Colonic mucosa (tissue), 4 donors: ENCODE measurements around the gene XG. TPM values are rescaled to one million over a fixed set of nuclear protein-coding genes. Genes with fewer than 3 reads are reported as not detected.
"Not testable (repeated sequence)": the region's sequence is repeated elsewhere in the genome, so short reads cannot be mapped to it uniquely, and the experiment has no call there.

Experiments
- DNase-seq: peaks from one replicate; pipeline ENCODE4 v3.0.0-alpha.2; 2020
- H3K27ac ChIP-seq: fragments of 200-600 bp; one replicate; pipeline ENCODE4 v1.8.0; 2021
- H3K27me3 ChIP-seq: fragments of 200-600 bp; one replicate; pipeline ENCODE4 v1.8.0; 2021
- H3K36me3 ChIP-seq: fragments of 200-600 bp; one replicate; pipeline ENCODE4 v1.8.0; 2021
- H3K4me1 ChIP-seq: fragments of 200-600 bp; one replicate; pipeline ENCODE4 v1.8.0; 2021; ENCODE audit warnings: mild to moderate bottlenecking
- H3K4me3 ChIP-seq: fragments of 200-600 bp; one replicate; pipeline ENCODE4 v1.8.0; 2021
- H3K9ac ChIP-seq, 2 donors: one replicate each; pipeline ENCODE4 v1.7.0; 2013; ENCODE audit warnings: control low read depth in 2 of 2, low read depth in 2 of 2, low read length in 2 of 2
- H3K9me3 ChIP-seq: fragments of 200-600 bp; one replicate; pipeline ENCODE4 v1.8.0; 2021
- intact Hi-C: fragments of 100-400 bp; cut with DNase I; formaldehyde crosslinking; loops from one replicate; pipeline ENCODE4 v1.14.1; 2022
- total RNA-seq, 2 donors: library from RNA; stranded (reverse); fragmentation: NEBNext Ultra II Directional in 1 of 2; extraction: Animal tissue kit (Norgen Biotek cat#: 25700) in 1 of 2; gene quantifications; one replicate each; pipeline ENCODE4 v1.2.1, GENCODE V29; 2021
- TF ChIP-seq, protein P1 (sequence below): fragments of 200-600 bp; IDR thresholded peaks from one replicate; pipeline ENCODE4 v1.8.0; 2022; ENCODE audit warnings: antibody characterized with exemption, mild to moderate bottlenecking
- donor health status: healthy.
- donor health status: DM: no; HTN: no; CAD: no.
- donor health status: DM: no; HTN: no; CAD: no.

The XG gene
- total RNA-seq, 2 donors from 2014 or later: 0.50 TPM; not detected in 1

DNA sequence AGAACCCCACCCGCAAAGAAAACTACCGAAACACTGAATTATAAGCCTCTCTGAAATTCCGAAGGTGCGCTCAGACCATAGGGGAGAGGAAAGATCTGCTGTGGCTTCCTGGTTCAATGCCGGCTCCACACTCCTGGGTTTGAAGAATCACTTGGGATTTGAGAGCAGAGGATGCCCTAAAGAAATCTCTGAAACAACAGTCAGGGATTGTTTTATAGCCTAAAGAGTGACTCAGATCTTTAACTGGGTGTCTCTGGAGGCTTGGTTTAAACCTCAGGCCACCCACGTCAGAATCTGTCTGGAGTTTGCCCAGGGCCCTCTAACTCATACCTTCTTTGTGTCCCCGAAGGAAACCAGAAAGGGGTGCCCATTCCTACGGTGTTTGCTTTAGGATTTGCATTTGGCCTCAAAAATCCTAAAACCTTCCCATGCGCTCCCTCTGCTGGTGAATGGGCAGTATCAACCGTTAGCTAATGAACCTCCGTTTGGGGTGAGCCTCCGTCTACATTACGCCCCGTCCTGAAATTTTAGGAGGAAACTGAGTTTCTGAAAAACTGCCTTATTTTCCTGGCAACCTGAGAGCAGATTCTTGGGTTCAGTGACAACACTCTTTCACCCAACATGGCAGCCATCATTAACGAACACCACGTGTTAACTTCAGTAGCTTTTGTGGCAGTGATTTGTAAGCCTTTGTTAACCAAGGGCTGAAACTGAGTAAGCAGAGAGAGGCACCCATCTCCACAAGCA lies 60.5 kb downstream of the XG start:
- not testable (repeated sequence) for H3K4me3 ChIP-seq, H3K27ac ChIP-seq, H3K27me3 ChIP-seq, H3K9ac ChIP-seq, H3K9me3 ChIP-seq, H3K4me1 ChIP-seq, H3K36me3 ChIP-seq
- intact Hi-C loops: loop anchor here (2.0 to 5.0 kb wide), 2 partner anchors 110 to 168 kb away; no protein-coding TSS in a partner anchor
- peak; percentile 71 for DNase-seq
- TF ChIP-seq, protein P1, sequence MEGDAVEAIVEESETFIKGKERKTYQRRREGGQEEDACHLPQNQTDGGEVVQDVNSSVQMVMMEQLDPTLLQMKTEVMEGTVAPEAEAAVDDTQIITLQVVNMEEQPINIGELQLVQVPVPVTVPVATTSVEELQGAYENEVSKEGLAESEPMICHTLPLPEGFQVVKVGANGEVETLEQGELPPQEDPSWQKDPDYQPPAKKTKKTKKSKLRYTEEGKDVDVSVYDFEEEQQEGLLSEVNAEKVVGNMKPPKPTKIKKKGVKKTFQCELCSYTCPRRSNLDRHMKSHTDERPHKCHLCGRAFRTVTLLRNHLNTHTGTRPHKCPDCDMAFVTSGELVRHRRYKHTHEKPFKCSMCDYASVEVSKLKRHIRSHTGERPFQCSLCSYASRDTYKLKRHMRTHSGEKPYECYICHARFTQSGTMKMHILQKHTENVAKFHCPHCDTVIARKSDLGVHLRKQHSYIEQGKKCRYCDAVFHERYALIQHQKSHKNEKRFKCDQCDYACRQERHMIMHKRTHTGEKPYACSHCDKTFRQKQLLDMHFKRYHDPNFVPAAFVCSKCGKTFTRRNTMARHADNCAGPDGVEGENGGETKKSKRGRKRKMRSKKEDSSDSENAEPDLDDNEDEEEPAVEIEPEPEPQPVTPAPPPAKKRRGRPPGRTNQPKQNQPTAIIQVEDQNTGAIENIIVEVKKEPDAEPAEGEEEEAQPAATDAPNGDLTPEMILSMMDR: peak; percentile 37

DNA sequence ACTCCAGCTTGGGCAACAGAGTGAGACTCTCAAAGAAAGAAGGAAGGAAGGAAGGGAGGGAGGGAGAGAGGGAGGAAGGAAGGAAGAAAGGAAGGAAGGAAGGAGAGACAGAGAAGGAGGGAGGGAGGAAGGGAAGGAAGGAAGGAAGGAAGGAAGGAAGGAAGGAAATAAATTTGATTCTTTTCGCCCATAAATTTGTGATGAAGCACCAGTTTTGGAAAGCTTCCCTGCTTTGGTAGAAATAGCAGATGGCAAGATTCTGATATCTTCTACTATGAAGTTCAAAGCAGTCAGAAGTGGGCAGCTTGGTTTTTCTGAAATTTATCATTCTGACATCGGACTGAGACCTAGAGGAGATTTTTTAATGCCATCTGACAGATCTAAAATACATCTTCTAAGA lies 65.2 kb downstream of the XG start:
- intact Hi-C loops: no loop called here
- no peak overlapping the region for H3K27ac ChIP-seq

DNA sequence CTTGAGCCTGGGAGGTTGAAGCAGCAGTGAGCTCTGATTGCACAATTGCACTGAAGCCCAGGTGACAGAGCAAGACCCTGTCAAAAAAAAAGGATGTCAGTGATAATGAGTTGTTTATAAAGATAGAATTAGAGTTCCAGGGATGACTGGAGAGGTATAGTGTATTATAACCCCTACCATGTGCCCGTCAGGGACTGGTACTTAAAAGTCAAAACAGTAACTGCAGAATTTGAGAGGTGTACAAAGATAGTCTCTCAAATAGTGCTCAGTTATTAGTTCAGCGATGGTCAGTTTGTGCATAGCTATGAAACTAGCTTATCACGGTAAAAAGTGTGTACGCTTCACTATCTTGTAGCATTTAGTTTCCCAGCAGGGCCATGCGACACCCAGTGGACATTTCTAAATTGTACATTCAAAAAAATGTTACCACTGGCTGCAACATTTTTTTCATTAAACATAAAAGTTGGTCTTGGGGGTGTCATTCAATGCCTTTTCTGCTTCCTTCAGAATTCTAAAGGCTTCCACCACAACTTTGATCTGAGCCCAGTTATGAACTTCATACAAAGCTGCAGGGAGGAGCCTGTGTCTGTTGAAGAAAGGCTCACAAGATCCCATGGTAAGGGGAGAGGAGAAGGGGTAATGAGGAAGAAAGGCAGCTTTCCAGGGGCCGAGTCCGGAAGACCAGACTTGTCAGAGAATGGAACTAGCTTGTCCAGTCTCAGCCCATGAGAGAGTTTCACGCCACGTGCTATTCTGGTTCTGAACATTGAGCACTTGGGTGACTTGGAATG lies 67.7 kb downstream of the XG start:
- H3K9me3 ChIP-seq: no peaks in the 10 kb centered on the region
- H3K36me3 ChIP-seq: no peaks in the 10 kb centered on the region
- H3K4me1 ChIP-seq: no peaks in the 10 kb centered on the region
- no peak overlapping the region for H3K9ac ChIP-seq
- intact Hi-C loops: no loop called here
- no peak overlapping the region for H3K4me3 ChIP-seq
- peak; percentile 40 for DNase-seq
- H3K27ac ChIP-seq: no peak overlapping the region
- TF ChIP-seq, protein P1: peak; percentile 31
- H3K27me3 ChIP-seq: no peaks in the 10 kb centered on the region

More for the DNA sequence above, 65.2 kb downstream of the XG start:
- no peaks in the 10 kb centered on the region for H3K4me1 ChIP-seq
- no peak for DNase-seq
- H3K9ac ChIP-seq: no peak overlapping the region
- no peaks in the 10 kb centered on the region for H3K36me3 ChIP-seq
- H3K4me3 ChIP-seq: no peak overlapping the region
- TF ChIP-seq, protein P1: no peak
- no peaks in the 10 kb centered on the region for H3K27me3 ChIP-seq
- H3K9me3 ChIP-seq: no peaks in the 10 kb centered on the region

DNA sequence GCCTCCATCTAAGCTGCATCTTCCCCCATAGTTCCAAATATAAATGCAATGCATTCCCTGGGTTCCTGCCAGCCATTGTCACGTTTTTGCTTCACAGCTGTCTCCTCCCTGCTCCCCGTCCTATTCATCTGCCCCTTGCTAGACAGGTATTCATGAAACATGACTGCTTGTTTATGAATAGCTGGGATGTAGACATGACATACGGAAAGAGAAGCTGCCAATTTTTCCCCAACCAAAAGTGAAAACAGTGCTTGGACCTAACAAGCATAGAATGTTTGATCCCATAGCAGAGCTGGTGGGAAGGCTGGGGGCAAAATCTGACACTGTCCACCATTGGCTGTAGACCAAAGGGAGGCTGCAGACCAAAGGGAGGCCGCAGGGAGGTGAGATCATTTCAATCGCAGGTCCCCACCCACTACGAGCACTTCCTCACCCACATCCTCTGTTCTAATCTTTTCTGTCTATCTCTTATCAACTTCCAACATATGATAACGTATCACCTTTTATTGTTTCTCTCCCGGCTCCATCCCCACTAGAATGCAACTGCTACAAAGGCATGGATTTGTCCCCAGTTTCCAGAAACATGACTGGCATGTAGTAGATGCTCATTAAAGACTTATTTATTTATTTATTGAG lies 68.4 kb downstream of the XG start:
- H3K4me1 ChIP-seq: no peaks in the 10 kb centered on the region
- H3K4me3 ChIP-seq: no peak overlapping the region
- TF ChIP-seq, protein P1: no peak
- H3K9me3 ChIP-seq: no peaks in the 10 kb centered on the region
- intact Hi-C loops: no loop called here
- no peak overlapping the region for H3K9ac ChIP-seq
- H3K27ac ChIP-seq: no peak overlapping the region
- no peaks in the 10 kb centered on the region for H3K27me3 ChIP-seq
- no peaks in the 10 kb centered on the region for H3K36me3 ChIP-seq
- peak; percentile 35 for DNase-seq

DNA sequence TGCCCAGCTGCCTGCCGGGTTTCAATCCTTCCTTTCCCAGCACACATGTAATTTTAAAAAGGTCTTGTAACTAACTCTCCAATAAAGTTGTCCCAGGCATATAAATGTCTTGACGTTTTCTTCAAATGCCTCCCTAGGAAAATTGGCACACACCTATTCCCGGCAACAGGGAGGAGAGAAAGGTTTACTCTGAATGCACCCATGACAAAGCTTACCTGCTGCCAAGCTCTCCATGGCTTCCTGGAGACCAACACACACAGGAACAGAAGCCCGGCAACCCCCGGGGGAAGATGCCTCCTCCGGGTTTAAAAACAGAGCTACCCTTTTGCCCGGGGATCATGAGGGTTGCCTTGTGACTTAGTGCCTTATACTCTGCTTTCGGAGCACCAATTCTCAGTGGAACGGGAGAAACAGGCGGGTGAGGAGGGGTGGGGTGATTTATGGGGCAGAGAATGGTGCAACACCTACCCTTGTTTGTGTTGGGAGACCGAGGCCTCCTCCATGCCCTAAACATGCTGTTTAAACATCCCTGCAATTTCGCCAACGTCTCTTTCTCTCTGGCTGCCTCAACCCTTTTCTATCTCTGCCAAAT lies 72.1 kb downstream of the XG start:
- intact Hi-C loops: no loop called here
- no peaks in the 10 kb centered on the region for H3K27me3 ChIP-seq
- H3K27ac ChIP-seq: no peak overlapping the region
- TF ChIP-seq, protein P1: no peak
- peak; percentile 70 for DNase-seq
- no peaks in the 10 kb centered on the region for H3K9me3 ChIP-seq
- H3K9ac ChIP-seq: no peak overlapping the region
- H3K36me3 ChIP-seq: no peaks in the 10 kb centered on the region
- no peaks in the 10 kb centered on the region for H3K4me1 ChIP-seq
- H3K4me3 ChIP-seq: no peak overlapping the region
